A673 (cell line): ENCODE data around the gene NKD1. TPM values are rescaled to one million over a fixed set of nuclear protein-coding genes. Genes with fewer than 3 reads are reported as not detected.

Experiments
- BruUV-seq: library from RNA; stranded (reverse); fragments of 400-500 nt; replicated peaks from 2 replicates; lab custom pipeline; 2021; lab: Mats Ljungman, UMichigan
- CTCF ChIA-PET: fragments of 300-600 bp; sonication (Branson Sonifier 250); formaldehyde crosslinking; loops from one replicate; lab custom pipeline; 2022; ENCODE audit warnings: antibody characterized with exemption; lab: Charles Lee
- POLR2A ChIA-PET: fragments of 300-600 bp; sonication (Branson Sonifier 250); formaldehyde crosslinking; loops from one replicate; lab custom pipeline; 2022; ENCODE audit warnings: antibody characterized with exemption; ENCODE audit not compliant: low non-redundant PET; lab: Charles Lee
- DNase-seq: peaks from one replicate; pipeline ENCODE4 v3.0.0-alpha.2; 2015; ENCODE audit warnings: low spot score
- H3K27ac ChIP-seq: fragments of 200-600 bp; sonication (generic); 2 replicates; pipeline ENCODE4 v1.5.1; 2016; ENCODE audit warnings: mixed run types, low read depth, mild to moderate bottlenecking, mixed read lengths, antibody characterized with exemption, low read length; ENCODE audit not compliant: poor library complexity, severe bottlenecking
- H3K27me3 ChIP-seq: fragments of 200-600 bp; sonication (generic); replicated peaks from 2 replicates; pipeline ENCODE4 v1.6.1; 2017; ENCODE audit warnings: mixed run types, low read depth, mild to moderate bottlenecking, mixed read lengths, antibody characterized with exemption, low read length; ENCODE audit not compliant: insufficient read depth, poor library complexity
- H3K36me3 ChIP-seq: fragments of 200-600 bp; sonication (generic); 2 replicates; pipeline ENCODE4 v1.6.1; 2016; ENCODE audit warnings: mixed run types, mild to moderate bottlenecking, mixed read lengths, antibody characterized with exemption, low read length; ENCODE audit not compliant: insufficient read depth, poor library complexity, severe bottlenecking
- H3K4me1 ChIP-seq: fragments of 200-600 bp; sonication (generic); 2 replicates; pipeline ENCODE4 v1.6.1; 2017; ENCODE audit warnings: mixed run types, mild to moderate bottlenecking, mixed read lengths, antibody characterized with exemption, low read length; ENCODE audit not compliant: insufficient read depth, poor library complexity, severe bottlenecking
- H3K4me3 ChIP-seq: fragments of 200-600 bp; sonication (generic); 2 replicates; pipeline ENCODE4 v1.5.1; 2016; ENCODE audit warnings: low read depth, mixed run types, mild to moderate bottlenecking, mixed read lengths, low read length; ENCODE audit not compliant: poor library complexity, severe bottlenecking
- H3K9me3 ChIP-seq: fragments of 200-600 bp; sonication (generic); 2 replicates; pipeline ENCODE4 v1.6.1; 2016; ENCODE audit warnings: mixed run types, low read depth, mild to moderate bottlenecking, mixed read lengths, antibody characterized with exemption, low read length; ENCODE audit not compliant: poor library complexity, severe bottlenecking
- EZH2 ChIP-seq: fragments of 200-600 bp; sonication (generic); IDR thresholded peaks from 2 replicates; pipeline ENCODE4 v1.6.1; 2017; ENCODE audit warnings: borderline replicate concordance, low read depth, mild to moderate bottlenecking, mixed read lengths, antibody characterized with exemption, low read length; ENCODE audit not compliant: poor library complexity, severe bottlenecking
- intact Hi-C: fragments of 100-400 bp; cut with micrococcal nuclease; formaldehyde crosslinking; loops from one replicate; pipeline ENCODE4 v1.10.0; 2022; ENCODE audit not compliant: unreplicated experiment
- total RNA-seq: library from RNA; stranded (reverse); gene quantifications from 2 replicates; pipeline ENCODE4 v1.2.3, GENCODE V29; 2021
- TF ChIP-seq, protein P1 (sequence below): fragments of 300-800, 200-600 bp; sonication (generic); conservative IDR thresholded peaks from 2 replicates; pipeline ENCODE4 v1.5.1; 2017; ENCODE audit warnings: low read depth, mild to moderate bottlenecking, antibody characterized with exemption, low read length, moderate library complexity, mixed read lengths

The NKD1 gene
- total RNA-seq, 1 experiment from 2014 or later: 1.1 TPM

DNA sequence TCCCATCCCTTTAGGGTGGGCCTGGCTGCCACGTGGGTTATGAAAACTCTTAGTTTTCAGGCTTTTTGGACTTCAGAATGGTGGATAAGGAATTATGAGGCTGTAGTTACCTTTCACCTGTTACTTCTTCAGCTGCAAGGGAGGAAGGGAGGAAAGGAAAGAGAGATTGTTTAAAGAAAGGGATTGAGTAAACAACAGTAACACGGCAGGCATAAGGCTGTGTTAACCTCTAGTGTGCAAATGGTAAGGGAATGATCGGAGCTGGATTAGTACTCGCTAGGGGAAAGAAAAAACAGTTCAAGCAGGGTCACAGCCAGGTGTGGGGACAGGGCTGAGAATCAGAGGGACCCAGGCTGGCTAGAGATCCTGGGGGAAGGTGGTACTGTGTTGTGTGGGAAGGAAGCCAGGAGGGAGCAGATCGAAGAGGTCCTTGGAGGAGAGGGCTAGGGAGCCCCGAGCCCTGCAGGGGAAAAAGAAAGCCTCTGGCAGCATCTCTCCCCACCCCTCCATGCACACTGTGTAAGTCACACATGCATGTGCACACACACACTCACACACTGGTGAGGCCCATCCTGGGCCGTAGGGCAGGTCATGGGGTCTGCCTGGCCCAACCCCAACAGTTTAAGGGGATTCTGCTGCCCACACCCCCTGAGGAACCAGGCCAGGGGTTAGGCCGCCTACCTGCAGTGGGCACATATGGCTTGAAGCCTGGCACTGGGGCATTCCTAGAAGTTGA, 83.2 kb downstream of the NKD1 start:
- H3K36me3 ChIP-seq: no peaks in the 10 kb centered on the region
- intact Hi-C loops: no loop called here
- BruUV-seq: no TSS peak

DNA sequence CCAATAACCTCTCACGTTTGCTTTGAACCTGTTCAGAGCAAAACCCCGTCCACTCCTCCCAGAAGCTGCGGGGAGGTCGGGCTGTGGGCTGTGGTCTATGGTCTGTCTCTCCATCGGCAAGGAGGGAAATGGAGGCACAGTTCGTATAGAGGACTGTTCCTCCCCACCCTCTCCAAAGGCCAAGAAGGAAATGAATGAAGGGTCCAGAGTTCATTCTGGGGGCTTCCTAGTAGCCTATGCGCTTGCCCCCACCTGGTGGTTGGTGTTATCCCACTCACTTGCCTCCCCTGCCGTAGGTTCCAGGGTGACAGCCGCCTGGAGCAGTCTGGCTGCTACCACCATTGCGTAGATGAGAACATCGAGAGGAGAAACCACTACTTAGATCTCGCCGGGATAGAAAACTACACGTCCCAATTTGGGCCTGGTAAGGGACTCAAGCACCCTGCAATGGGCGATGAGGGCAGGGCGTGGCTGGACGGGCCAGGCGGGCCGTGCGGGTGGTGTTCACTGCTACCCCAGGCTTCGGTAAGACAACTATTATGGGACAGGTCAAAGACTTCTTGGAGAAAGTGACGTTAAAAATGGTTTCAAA, 83.9 kb downstream of the NKD1 start:
- no peaks in the 10 kb centered on the region for H3K4me1 ChIP-seq
- H3K4me3 ChIP-seq: no peak overlapping the region
- H3K27me3 ChIP-seq: no peaks in the 10 kb centered on the region
- no peak overlapping the region for H3K27ac ChIP-seq
- ChIA-PET CTCF (no interaction called here), POLR2A (no interaction called here)
- TF ChIP-seq, protein P1, sequence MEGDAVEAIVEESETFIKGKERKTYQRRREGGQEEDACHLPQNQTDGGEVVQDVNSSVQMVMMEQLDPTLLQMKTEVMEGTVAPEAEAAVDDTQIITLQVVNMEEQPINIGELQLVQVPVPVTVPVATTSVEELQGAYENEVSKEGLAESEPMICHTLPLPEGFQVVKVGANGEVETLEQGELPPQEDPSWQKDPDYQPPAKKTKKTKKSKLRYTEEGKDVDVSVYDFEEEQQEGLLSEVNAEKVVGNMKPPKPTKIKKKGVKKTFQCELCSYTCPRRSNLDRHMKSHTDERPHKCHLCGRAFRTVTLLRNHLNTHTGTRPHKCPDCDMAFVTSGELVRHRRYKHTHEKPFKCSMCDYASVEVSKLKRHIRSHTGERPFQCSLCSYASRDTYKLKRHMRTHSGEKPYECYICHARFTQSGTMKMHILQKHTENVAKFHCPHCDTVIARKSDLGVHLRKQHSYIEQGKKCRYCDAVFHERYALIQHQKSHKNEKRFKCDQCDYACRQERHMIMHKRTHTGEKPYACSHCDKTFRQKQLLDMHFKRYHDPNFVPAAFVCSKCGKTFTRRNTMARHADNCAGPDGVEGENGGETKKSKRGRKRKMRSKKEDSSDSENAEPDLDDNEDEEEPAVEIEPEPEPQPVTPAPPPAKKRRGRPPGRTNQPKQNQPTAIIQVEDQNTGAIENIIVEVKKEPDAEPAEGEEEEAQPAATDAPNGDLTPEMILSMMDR: no peak
- no peak for TF ChIP-seq EZH2
- H3K9me3 ChIP-seq: no peaks in the 10 kb centered on the region
- intact Hi-C loops: no loop called here
- DNase-seq: no peak
- no peaks in the 10 kb centered on the region for H3K36me3 ChIP-seq
- BruUV-seq: no TSS peak

More for the DNA sequence above, 83.2 kb downstream of the NKD1 start:
- Histone ChIP-seq H3K4me1 (no peaks in the 10 kb centered on the region), H3K27me3 (no peaks in the 10 kb centered on the region), H3K4me3 (no peak overlapping the region), H3K27ac (no peak overlapping the region), H3K9me3 (no peaks in the 10 kb centered on the region)
- CTCF ChIA-PET: no interaction called here
- DNase-seq: no peak
- TF ChIP-seq EZH2: no peak
- TF ChIP-seq, protein P1: no peak
- POLR2A ChIA-PET: no interaction called here

DNA sequence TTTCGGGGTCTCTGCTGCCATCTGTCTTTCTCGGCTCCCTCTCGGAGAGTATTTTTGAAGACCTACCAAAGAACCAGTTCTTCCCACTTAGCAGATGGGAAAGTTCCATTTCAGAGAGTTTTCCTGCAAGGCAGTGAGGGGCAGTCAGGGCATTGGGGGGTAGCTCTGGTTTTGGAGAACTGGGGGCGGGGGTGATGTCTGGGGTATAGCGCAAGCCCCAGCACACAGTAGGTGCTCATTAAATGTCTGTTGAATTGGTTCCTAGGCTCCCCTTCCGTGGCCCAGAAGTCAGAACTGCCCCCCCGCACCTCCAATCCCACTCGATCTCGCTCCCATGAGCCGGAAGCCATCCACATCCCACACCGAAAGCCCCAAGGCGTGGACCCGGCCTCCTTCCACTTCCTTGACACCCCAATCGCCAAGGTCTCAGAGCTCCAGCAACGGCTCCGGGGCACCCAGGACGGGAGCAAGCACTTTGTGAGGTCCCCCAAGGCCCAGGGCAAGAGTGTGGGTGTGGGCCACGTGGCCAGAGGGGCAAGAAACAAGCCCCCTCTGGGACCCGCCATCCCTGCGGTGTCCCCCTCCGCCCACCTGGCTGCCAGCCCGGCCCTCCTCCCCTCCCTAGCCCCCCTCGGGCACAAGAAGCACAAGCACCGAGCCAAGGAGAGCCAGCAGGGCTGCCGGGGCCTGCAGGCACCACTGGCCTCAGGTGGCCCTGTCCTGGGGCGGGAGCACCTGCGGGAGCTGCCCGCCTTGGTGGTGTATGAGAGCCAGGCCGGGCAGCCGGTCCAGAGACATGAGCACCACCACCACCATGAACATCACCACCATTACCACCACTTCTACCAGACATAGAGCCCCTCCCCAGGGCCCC, 85.0 kb downstream of the NKD1 start:
- no peak for DNase-seq
- no peak for TF ChIP-seq EZH2
- TF ChIP-seq, protein P1: no peak
- Histone ChIP-seq H3K4me3 (no peak overlapping the region), H3K9me3 (no peaks in the 10 kb centered on the region), H3K27ac (no peak overlapping the region), H3K27me3 (no peaks in the 10 kb centered on the region), H3K36me3 (no peaks in the 10 kb centered on the region), H3K4me1 (no peaks in the 10 kb centered on the region)
- no TSS peak for BruUV-seq
- ChIA-PET CTCF (no interaction called here), POLR2A (no interaction called here)
- intact Hi-C loops: no loop called here
